Mesothelial cell of epicardium (in vitro differentiated cells): ENCODE results near the gene RUNX1. TPM values are rescaled to one million over a fixed set of nuclear protein-coding genes. Genes with fewer than 3 reads are reported as not detected.

Experiments used
- DNase-seq, 2 experiments: peaks; one replicate each; pipeline ENCODE4 v3.0.0; 2021; ENCODE audit warnings: low spot score in 2 of 2; ENCODE audit not compliant: unreplicated experiment in 2 of 2
- H3K27ac Mint-ChIP-seq: 2 replicates; pipeline ENCODE4 v1.8.0; 2021; ENCODE audit warnings: mixed read lengths
- H3K27me3 Mint-ChIP-seq: 2 replicates; pipeline ENCODE4 v1.8.0; 2021; ENCODE audit warnings: low read depth, mixed read lengths
- H3K36me3 Mint-ChIP-seq: 2 replicates; pipeline ENCODE4 v1.8.0; 2021; ENCODE audit warnings: mixed read lengths
- H3K4me1 Mint-ChIP-seq: 2 replicates; pipeline ENCODE4 v1.8.0; 2021; ENCODE audit warnings: mixed read lengths
- H3K4me3 Mint-ChIP-seq: 2 replicates; pipeline ENCODE4 v1.8.0; 2021; ENCODE audit warnings: mild to moderate bottlenecking, moderate library complexity, mixed read lengths
- H3K9me3 Mint-ChIP-seq: 2 replicates; pipeline ENCODE4 v1.8.0; 2021; ENCODE audit warnings: mixed read lengths
- total RNA-seq: library from RNA; stranded (reverse); gene quantifications from 3 replicates; pipeline ENCODE4 v1.2.1, GENCODE V29; 2021
- TF ChIP-seq, protein P1 (sequence below): fragments of 200-600 bp; sonication (generic); IDR thresholded peaks from one replicate; pipeline ENCODE4 v1.5.0; 2021; ENCODE audit warnings: antibody characterized with exemption; ENCODE audit not compliant: unreplicated experiment

Gene RUNX1
- total RNA-seq, 1 donor from 2014 or later, result 41.2 TPM

DNA sequence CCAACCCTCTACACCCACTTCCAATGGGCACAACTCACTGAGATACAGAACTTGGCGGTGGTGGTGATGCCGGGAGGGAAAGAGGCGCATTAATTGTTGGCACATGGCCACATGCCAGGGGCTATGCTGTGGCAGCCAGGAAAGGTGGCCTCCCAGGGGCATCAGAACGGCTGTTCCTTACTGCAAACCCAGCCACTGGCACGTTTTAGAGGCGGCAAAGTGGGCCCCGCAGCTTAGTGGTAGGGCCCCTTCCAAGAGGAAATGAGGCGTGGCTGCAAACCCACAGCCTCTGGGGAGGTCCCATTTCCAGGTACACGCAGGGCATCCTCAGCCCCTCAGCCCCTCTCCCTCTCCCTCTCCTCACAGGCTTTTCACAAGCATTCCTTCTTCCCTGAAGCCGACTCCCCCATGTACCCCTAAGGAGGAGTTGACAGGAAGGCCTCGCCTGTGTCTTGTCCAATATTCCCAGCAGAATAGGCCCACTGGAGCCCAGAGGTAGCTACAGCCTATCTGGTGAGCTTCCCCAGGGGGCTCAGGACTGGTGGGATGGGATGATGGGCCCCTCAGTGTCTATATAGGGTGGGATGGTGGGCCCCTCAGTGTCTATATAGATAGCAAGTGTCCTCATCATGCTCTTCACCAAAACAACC lies 214.1 kb downstream of the RUNX1 start:
- no peaks in the 10 kb centered on the region for H3K27me3 Mint-ChIP-seq
- peaks cover 4% of the 10 kb centered on the region for H3K36me3 Mint-ChIP-seq
- no peak for DNase-seq
- no peaks in the 10 kb centered on the region for H3K9me3 Mint-ChIP-seq
- TF ChIP-seq, protein P1, sequence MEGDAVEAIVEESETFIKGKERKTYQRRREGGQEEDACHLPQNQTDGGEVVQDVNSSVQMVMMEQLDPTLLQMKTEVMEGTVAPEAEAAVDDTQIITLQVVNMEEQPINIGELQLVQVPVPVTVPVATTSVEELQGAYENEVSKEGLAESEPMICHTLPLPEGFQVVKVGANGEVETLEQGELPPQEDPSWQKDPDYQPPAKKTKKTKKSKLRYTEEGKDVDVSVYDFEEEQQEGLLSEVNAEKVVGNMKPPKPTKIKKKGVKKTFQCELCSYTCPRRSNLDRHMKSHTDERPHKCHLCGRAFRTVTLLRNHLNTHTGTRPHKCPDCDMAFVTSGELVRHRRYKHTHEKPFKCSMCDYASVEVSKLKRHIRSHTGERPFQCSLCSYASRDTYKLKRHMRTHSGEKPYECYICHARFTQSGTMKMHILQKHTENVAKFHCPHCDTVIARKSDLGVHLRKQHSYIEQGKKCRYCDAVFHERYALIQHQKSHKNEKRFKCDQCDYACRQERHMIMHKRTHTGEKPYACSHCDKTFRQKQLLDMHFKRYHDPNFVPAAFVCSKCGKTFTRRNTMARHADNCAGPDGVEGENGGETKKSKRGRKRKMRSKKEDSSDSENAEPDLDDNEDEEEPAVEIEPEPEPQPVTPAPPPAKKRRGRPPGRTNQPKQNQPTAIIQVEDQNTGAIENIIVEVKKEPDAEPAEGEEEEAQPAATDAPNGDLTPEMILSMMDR, result no peak
- no peak overlapping the region for H3K4me3 Mint-ChIP-seq
- H3K27ac Mint-ChIP-seq, result no peak overlapping the region
- H3K4me1 Mint-ChIP-seq, result peaks cover 22% of the 10 kb centered on the region

DNA sequence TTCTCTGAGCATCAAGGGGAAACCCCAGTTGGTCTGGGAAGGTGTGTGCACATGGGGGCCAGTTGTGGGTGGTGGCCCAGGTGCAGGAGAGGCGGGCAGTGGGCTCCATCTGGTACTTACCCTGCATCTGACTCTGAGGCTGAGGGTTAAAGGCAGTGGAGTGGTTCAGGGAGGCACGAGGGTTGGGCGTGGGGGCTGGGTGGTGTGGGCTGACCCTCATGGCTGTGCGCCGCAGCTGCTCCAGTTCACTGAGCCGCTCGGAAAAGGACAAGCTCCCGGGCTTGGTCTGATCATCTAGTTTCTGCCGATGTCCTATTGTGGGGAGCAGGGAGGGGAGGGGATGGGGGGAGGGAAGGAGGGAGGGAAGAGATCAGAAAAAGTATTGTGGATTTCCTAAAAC lies 214.8 kb downstream of the RUNX1 start:
- H3K27ac Mint-ChIP-seq, result no peak overlapping the region
- no peak overlapping the region for H3K4me3 Mint-ChIP-seq
- peaks cover 9% of the 10 kb centered on the region for H3K36me3 Mint-ChIP-seq
- TF ChIP-seq, protein P1, result no peak
- DNase-seq, result no peak
- H3K27me3 Mint-ChIP-seq, result no peaks in the 10 kb centered on the region
- no peaks in the 10 kb centered on the region for H3K9me3 Mint-ChIP-seq
- peaks cover 18% of the 10 kb centered on the region for H3K4me1 Mint-ChIP-seq

DNA sequence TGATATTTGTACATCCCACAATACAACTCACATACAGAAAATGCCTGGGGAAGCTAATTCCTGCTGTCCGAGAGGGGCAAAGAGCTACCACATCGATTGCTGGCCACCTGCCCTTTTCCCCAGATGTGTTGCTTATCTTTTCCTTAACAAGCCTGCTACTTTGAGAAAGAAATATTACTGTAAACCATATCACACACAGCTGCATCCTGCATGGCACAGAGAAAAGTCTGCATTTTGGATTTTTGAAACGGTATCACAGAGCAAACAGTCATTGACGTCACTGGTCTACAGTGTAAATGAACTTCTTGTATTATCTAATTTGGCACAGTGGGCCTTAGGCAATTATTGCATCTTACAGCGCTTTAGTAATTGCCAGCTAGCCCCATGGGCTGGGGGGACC lies 215.6 kb downstream of the RUNX1 start:
- H3K4me3 Mint-ChIP-seq, result no peak overlapping the region
- TF ChIP-seq, protein P1, result no peak
- H3K27me3 Mint-ChIP-seq, result no peaks in the 10 kb centered on the region
- H3K36me3 Mint-ChIP-seq, result peaks cover 16% of the 10 kb centered on the region
- H3K9me3 Mint-ChIP-seq, result peaks cover under 1% of the 10 kb centered on the region
- H3K27ac Mint-ChIP-seq, result no peak overlapping the region
- DNase-seq, result no peak
- peaks cover 18% of the 10 kb centered on the region for H3K4me1 Mint-ChIP-seq

DNA sequence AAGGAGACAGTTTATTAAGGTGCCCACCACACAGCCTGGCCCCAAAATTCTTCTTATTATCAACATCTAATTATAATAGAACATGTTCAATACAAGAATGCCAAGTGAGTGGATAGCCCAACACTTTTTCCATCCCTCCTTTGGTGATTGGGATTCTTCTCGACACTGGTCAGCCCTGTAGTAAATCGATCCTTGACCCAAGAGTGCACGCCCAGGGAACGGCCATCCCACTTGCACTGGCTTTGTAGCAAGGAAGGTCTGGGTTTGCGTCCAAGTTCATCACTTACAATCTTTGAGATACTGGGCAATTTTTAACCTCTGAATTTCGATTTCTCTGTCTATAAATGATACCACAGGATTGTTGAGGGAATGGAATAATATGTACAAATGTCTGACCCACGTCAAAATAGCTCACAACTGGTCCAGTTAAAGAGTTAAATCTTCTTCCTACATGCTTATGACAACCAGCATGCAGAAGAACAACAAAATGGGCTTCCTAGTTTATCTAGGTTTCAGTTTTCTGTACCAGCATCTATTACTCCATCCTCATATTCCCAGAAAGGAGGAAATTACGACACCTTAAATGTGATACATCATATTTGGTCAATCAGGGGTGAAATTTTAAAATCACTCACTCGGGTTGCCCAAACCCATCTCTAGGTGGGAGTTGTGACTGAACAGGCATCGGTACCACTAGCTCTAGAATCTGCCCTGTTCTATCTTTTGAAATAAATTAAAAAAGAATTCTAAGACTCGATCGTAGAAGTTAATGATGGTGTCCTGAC lies 218.5 kb downstream of the RUNX1 start:
- H3K27ac Mint-ChIP-seq, result no peak overlapping the region
- H3K4me1 Mint-ChIP-seq, result peaks cover 2% of the 10 kb centered on the region
- no peak overlapping the region for H3K4me3 Mint-ChIP-seq
- no peak for DNase-seq
- TF ChIP-seq, protein P1, result no peak
- H3K9me3 Mint-ChIP-seq, result peaks cover 13% of the 10 kb centered on the region
- H3K36me3 Mint-ChIP-seq, result peaks cover 36% of the 10 kb centered on the region
- H3K27me3 Mint-ChIP-seq, result no peaks in the 10 kb centered on the region

DNA sequence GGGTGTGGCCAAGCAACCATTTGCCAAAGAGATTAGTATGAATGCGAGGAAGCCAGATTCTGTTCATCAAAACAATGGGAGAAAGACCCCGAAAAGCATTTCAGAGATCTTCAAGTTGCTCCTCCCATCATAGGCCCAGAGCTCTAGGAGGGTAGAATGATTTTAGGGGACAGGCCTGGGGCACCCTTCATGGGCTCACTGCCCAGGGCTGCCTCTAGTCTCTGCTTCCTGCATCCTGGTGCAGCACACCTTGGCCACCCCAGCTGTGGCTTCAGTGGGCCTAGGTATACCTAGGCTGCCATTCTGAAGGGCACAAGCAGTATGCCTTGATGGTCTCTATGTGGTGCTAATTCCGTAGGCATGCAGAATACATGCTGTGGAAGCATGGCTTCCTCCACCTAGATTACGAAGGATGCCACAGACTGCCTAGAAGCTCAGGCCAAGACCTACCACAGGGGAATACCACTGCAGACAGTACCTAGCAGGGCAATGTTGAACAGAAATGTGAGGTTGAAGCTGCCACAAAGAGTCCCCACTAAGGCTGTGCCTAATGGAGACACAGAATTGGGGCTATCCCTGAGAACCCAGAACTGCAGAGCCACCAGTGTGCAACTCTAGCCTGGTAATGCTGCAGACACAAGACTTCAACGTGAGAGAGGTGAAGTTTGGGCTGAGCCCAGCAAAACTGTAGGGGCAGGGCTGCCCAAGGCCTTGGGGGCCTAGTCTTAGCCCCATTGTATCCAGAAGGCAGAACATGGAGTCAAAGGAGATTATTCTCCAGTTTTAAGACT lies 221.5 kb downstream of the RUNX1 start:
- Mint-ChIP-seq H3K27me3 (no peaks in the 10 kb centered on the region), H3K4me1 (no peaks in the 10 kb centered on the region), H3K4me3 (no peak overlapping the region), H3K9me3 (peaks cover 15% of the 10 kb centered on the region), H3K36me3 (peaks cover 52% of the 10 kb centered on the region), H3K27ac (no peak overlapping the region)
- TF ChIP-seq, protein P1, result no peak
- no peak for DNase-seq
